ENCODE data around the gene LAMB4. TPM values are rescaled to one million over a fixed set of nuclear protein-coding genes. Genes with fewer than 3 reads are reported as not detected.

LAMB4 gene
- total RNA-seq, 4 donors from 2014 or later, result 0.15 to 8.1 (median 1.7) TPM

- DNase-seq, result no peak
- no peaks in the 10 kb centered on the region for H3K36me3 ChIP-seq
- no peak overlapping the region for H3K27ac ChIP-seq
- no peaks in the 10 kb centered on the region for H3K27me3 ChIP-seq
- no peak overlapping the region for H3K4me3 ChIP-seq (replicated peaks in 1 of 3)
- no peaks in the 10 kb centered on the region for H3K9me3 ChIP-seq
- TF ChIP-seq POLR2A (IDR thresholded peaks at IDR 0.05) (no peak), CTCF (IDR thresholded peaks at IDR 0.05) (no peak)
- H3K4me1 ChIP-seq, result no peaks in the 10 kb centered on the region
- intact Hi-C loops (cut with DNase I), result no loop called here
Measured at GRCh38 chr7:108122181-108122580, 8.0 kb downstream of the LAMB4 start.

- Histone ChIP-seq H3K4me3 (replicated peaks in 1 of 3) (no peak overlapping the region), H3K9me3 (no peaks in the 10 kb centered on the region), H3K27ac (no peak overlapping the region), H3K27me3 (no peaks in the 10 kb centered on the region), H3K4me1 (no peaks in the 10 kb centered on the region), H3K36me3 (no peaks in the 10 kb centered on the region)
- intact Hi-C loops (cut with DNase I), result no loop called here
- no peak for DNase-seq
- TF ChIP-seq CTCF (IDR thresholded peaks at IDR 0.05), result no peak
- TF ChIP-seq POLR2A (IDR thresholded peaks at IDR 0.05), result no peak
- 81 to 82% methylated on average over 3 of the region's 3 CpGs for WGBS, 2 donors
Measured at GRCh38 chr7:108120933-108121332, 9.2 kb downstream of the LAMB4 start.

GRCh38 chr7:108120196-108120595 is 10.0 kb downstream of the LAMB4 start:
- 80 to 84% methylated on average over 3 of the region's 3 CpGs for WGBS, 2 donors
- TF ChIP-seq POLR2A (IDR thresholded peaks at IDR 0.05) (no peak), CTCF (IDR thresholded peaks at IDR 0.05) (no peak)

GRCh38 chr7:108118959-108119358 is 11.2 kb downstream of the LAMB4 start:
- intact Hi-C loops (cut with DNase I), result no loop called here
- no peak for DNase-seq
- 89 to 90% methylated on average over 2 of the region's 2 CpGs for WGBS, 2 donors
- Histone ChIP-seq H3K4me3 (replicated peaks in 1 of 3) (no peak overlapping the region), H3K27ac (no peak overlapping the region), H3K4me1 (no peaks in the 10 kb centered on the region), H3K9me3 (no peaks in the 10 kb centered on the region), H3K27me3 (no peaks in the 10 kb centered on the region), H3K36me3 (no peaks in the 10 kb centered on the region)
- TF ChIP-seq CTCF (IDR thresholded peaks at IDR 0.05), result no peak
- no peak for TF ChIP-seq POLR2A (IDR thresholded peaks at IDR 0.05)

More at GRCh38 chr7:108120196-108120595, 10.0 kb downstream of the LAMB4 start:
- intact Hi-C loops (cut with DNase I), result no loop called here
- Histone ChIP-seq H3K4me3 (replicated peaks in 1 of 3) (no peak overlapping the region), H3K9me3 (no peaks in the 10 kb centered on the region), H3K27ac (no peak overlapping the region), H3K27me3 (no peaks in the 10 kb centered on the region), H3K4me1 (no peaks in the 10 kb centered on the region), H3K36me3 (no peaks in the 10 kb centered on the region)
- no peak for DNase-seq

GRCh38 chr7:108114117-108114841 is 15.9 kb downstream of the LAMB4 start:
- TF ChIP-seq POLR2A (IDR thresholded peaks at IDR 0.05) (no peak), CTCF (IDR thresholded peaks at IDR 0.05) (peak in 1 of 6 experiments; percentile 35)
- no peak overlapping the region for H3K27ac ChIP-seq
- intact Hi-C loops (cut with DNase I), result no loop called here
- H3K4me1 ChIP-seq, result no peaks in the 10 kb centered on the region
- DNase-seq, result no peak
- WGBS, 2 donors, result 81 to 87% methylated on average over 6 of the region's 6 CpGs
- H3K9me3 ChIP-seq, result no peaks in the 10 kb centered on the region
- H3K4me3 ChIP-seq (replicated peaks in 1 of 3), result no peak overlapping the region
- no peaks in the 10 kb centered on the region for H3K27me3 ChIP-seq
- no peaks in the 10 kb centered on the region for H3K36me3 ChIP-seq
